ENCODE results near the gene COQ3.

COQ3 gene

DNA sequence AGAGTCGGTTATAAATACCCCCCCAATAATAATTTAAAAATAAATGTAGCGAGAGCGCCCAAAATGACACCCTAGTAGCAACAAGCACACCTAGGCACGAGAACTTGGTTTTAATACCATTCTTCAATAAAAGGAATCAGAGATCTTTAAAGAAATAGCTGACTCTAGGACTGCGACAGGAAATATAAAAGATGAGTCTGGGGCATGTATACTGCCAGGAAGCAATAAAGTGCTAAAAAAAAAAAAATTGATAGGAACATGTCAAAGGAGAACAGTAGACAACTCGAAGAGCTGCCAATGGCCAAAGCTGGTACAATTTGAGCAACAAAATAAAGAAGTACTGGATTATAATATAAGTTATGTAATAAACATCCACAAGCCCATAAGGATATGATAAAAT lies 28.9 kb upstream of the COQ3 start:
- H3K4me3 ChIP-seq (ENCODE audit: low read length) = no peak overlapping the region; the same call in 1 of the 2 replicates
- peak overlapping the region; percentile 91 for H3K4me2 ChIP-seq (ENCODE audit: low read length)
- peaks cover 35% of the 10 kb centered on the region for H4K20me1 ChIP-seq (ENCODE audit: control insufficient read depth, insufficient read depth, low read depth, low read length)
- peaks cover 96% of the 10 kb centered on the region for H3K79me2 ChIP-seq (ENCODE audit: control insufficient read depth, low read length)
- H3K36me3 ChIP-seq (ENCODE audit: control insufficient read depth, low read length) = peaks cover 50% of the 10 kb centered on the region
- H3K27ac ChIP-seq (ENCODE audit: low read depth, low read length) = no peak overlapping the region
- no peaks in the 10 kb centered on the region for H3K9me3 ChIP-seq (ENCODE audit: control insufficient read depth, insufficient read depth, low read length)
- no peaks in the 10 kb centered on the region for H3K27me3 ChIP-seq (ENCODE audit: control insufficient read depth, low read length)
- H3K9me2 ChIP-seq (replicated peaks; ENCODE audit: control insufficient read depth, low read length) = no peaks in the 10 kb centered on the region
- H3F3A ChIP-seq (ENCODE audit: control insufficient read depth, insufficient read depth) = no peaks in the 10 kb centered on the region; the same call in none of the 2 replicates
- peaks cover 66% of the 10 kb centered on the region for H3K4me1 ChIP-seq (ENCODE audit: control insufficient read depth, low read length)
- TF ChIP-seq, protein P1, sequence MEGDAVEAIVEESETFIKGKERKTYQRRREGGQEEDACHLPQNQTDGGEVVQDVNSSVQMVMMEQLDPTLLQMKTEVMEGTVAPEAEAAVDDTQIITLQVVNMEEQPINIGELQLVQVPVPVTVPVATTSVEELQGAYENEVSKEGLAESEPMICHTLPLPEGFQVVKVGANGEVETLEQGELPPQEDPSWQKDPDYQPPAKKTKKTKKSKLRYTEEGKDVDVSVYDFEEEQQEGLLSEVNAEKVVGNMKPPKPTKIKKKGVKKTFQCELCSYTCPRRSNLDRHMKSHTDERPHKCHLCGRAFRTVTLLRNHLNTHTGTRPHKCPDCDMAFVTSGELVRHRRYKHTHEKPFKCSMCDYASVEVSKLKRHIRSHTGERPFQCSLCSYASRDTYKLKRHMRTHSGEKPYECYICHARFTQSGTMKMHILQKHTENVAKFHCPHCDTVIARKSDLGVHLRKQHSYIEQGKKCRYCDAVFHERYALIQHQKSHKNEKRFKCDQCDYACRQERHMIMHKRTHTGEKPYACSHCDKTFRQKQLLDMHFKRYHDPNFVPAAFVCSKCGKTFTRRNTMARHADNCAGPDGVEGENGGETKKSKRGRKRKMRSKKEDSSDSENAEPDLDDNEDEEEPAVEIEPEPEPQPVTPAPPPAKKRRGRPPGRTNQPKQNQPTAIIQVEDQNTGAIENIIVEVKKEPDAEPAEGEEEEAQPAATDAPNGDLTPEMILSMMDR (IDR thresholded peaks at IDR 0.05; ENCODE audit: low read depth, low read length, poor library complexity, severe bottlenecking) = no peak
- no peak for TF ChIP-seq EZH2phosphoT487 (IDR thresholded peaks at IDR 0.05; ENCODE audit: borderline replicate concordance, low read length)

DNA sequence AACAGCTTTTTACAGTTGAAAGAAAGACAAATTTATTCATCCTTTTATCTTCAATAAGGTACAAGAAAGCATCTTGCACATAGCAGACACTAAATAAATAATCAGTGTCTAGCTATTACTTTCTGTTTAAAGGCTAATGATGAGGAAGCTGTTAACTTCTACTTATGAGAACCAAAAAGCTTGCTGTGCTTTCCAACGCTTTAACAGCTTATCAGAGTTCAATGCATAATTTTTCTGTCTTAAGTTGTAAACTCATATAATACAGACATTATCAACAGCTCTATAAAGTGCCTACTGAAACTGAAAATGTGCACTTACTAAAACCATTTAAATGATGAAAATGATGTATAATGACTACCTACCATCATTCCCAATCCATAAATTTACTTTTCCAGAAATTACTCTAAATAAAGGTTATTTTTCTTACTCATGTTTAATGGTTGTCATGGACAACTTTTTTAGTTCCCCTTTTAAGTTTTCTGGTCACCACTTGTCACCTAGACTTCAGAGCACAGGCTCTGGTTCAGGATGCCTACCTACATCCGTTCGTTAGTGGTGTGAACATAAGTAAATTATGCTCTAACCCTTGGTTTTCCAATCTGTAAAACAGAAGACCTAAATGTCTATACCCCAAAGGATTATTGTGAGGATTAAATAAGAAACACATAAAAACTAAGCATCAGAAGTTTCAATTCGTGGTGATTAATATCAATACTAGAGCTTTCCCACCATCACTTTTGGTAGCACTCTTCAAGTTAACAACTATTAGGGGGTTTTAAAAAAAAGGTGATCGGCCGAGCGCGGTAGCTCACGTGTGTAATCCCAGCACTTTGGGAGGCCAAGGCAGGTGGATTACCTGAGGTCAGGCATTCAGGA lies 23.1 kb upstream of the COQ3 start:
- peaks cover 34% of the 10 kb centered on the region for H3K4me1 ChIP-seq (ENCODE audit: control insufficient read depth, low read length)
- H3F3A ChIP-seq (ENCODE audit: control insufficient read depth, insufficient read depth) = no peaks in the 10 kb centered on the region; the same call in none of the 2 replicates
- H3K36me3 ChIP-seq (ENCODE audit: control insufficient read depth, low read length) = peaks cover 56% of the 10 kb centered on the region
- H4K20me1 ChIP-seq (ENCODE audit: control insufficient read depth, insufficient read depth, low read depth, low read length) = peaks cover 11% of the 10 kb centered on the region
- H3K9me3 ChIP-seq (ENCODE audit: control insufficient read depth, insufficient read depth, low read length) = no peaks in the 10 kb centered on the region
- no peak overlapping the region for H3K27ac ChIP-seq (ENCODE audit: low read depth, low read length)
- peaks cover 99% of the 10 kb centered on the region for H3K79me2 ChIP-seq (ENCODE audit: control insufficient read depth, low read length)
- TF ChIP-seq, protein P1 (IDR thresholded peaks at IDR 0.05; ENCODE audit: low read depth, low read length, poor library complexity, severe bottlenecking) = no peak
- TF ChIP-seq EZH2phosphoT487 (IDR thresholded peaks at IDR 0.05; ENCODE audit: borderline replicate concordance, low read length) = no peak
- no peak overlapping the region for H3K4me3 ChIP-seq (ENCODE audit: low read length)
- no peaks in the 10 kb centered on the region for H3K27me3 ChIP-seq (ENCODE audit: control insufficient read depth, low read length)
- H3K4me2 ChIP-seq (ENCODE audit: low read length) = no peak overlapping the region
- H3K9me2 ChIP-seq (replicated peaks; ENCODE audit: control insufficient read depth, low read length) = no peaks in the 10 kb centered on the region

DNA sequence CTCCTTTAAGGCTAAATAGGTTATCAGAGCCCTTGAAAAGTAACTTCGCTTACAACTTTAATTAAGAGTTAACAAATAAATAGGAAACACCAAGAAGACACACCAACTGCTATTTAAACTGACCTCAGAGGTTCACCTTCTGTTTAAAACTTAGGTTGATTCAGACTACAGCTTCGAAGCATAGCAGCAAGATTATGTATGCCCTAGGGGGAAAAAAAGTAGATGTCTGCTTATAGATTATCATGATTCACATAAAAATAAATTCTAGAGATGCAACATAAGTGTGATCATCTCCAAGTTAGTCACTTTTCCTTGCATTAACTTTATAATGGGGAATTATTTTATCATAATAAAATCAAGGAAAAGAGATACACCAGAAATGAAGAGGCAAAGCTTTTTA lies 22.2 kb upstream of the COQ3 start:
- Histone ChIP-seq H3K9me3 (ENCODE audit: control insufficient read depth, insufficient read depth, low read length) (no peaks in the 10 kb centered on the region), H4K20me1 (ENCODE audit: control insufficient read depth, insufficient read depth, low read depth, low read length) (peaks cover 5% of the 10 kb centered on the region; the same call in 1 of the 2 replicates), H3K4me2 (ENCODE audit: low read length) (no peak overlapping the region), H3K4me1 (ENCODE audit: control insufficient read depth, low read length) (peaks cover 25% of the 10 kb centered on the region), H3K27ac (ENCODE audit: low read depth, low read length) (no peak overlapping the region), H3K79me2 (ENCODE audit: control insufficient read depth, low read length) (peaks cover 99% of the 10 kb centered on the region), H3K4me3 (ENCODE audit: low read length) (no peak overlapping the region), H3K27me3 (ENCODE audit: control insufficient read depth, low read length) (no peaks in the 10 kb centered on the region), H3K36me3 (ENCODE audit: control insufficient read depth, low read length) (peaks cover 56% of the 10 kb centered on the region), H3F3A (ENCODE audit: control insufficient read depth, insufficient read depth) (no peaks in the 10 kb centered on the region; the same call in none of the 2 replicates), H3K9me2 (replicated peaks; ENCODE audit: control insufficient read depth, low read length) (no peaks in the 10 kb centered on the region)
- TF ChIP-seq, protein P1 (IDR thresholded peaks at IDR 0.05; ENCODE audit: low read depth, low read length, poor library complexity, severe bottlenecking) = no peak
- TF ChIP-seq EZH2phosphoT487 (IDR thresholded peaks at IDR 0.05; ENCODE audit: borderline replicate concordance, low read length) = no peak
